ENCODE data around the gene GPR137B.

The GPR137B gene

DNA sequence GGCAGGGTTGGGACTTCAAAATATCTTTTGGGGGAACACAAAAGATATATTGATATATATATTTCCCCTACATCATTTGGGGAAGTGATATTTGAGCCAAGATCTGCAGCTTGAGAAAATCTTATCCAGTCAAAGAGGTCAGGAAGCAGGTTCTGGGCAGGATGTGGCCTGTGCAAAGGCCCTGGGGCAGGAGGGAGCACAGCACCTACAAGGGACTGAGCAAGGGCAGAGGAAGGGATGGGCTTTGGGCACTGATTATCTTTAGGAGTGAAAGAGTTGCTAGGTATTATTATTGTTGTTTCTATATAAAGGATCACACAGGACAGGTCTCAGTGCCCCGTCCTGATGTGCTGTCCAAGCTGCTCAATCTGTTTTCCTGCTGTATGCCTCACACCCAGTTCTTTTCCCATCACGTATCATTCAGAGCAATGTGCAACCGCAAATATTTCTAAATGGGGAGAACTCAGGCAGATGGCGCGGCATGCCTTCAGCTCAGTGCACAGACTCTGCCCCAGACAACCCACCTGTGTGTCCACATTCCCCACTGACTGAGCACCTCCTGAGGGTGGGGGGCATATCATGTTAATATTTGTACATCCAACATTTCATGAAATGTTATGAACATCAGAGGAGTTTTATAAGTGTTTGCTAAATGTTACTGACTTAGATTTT lies 28.1 kb upstream of the GPR137B start:
- DNase-seq (ENCODE audit: low spot score), result no peak

DNA sequence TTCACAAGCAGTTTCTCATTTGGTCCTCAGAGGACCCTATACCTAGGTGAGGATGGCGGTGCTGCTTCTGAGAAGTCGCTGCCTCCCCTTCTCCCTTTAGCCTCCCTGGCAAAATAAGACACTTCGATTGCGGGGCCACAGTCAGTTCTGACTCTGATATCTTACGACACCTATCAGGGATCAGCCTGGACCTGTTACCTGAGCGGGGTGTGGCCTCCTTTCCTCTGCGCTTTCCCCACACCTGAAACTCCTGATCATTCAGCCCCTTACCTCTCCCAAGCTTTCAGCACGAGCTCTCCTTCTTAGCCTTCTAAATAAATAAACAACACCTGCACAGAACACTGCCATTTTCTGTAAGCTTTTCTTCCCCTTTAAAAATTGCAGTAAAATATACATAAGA lies 24.6 kb upstream of the GPR137B start:
- no peak for DNase-seq (ENCODE audit: low spot score)

DNA sequence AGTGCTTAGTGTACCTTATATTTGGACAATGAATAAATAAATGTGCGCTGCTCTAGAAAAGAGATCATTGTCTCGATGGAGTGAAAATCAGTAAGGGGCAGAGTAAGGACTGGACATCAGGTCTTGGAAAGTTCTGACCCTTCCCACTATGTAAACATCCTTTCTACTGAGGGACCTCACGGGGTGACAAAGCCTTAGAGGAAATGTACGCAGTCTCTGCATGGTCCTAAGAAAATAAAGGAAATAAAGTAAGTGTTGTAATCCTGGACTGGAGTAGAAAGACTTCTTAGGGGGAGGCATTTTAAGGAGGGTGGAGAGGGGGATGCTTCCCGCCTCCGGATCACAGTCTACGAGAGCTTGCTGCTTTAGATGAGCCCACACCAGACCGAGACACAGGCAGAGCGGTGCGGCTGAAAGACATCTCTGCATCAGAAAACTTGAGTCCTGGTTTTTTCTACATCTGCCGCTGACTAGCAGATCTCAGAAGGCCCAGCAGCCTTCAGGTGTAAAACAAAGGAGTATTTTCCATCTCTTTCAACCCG lies 22.3 kb upstream of the GPR137B start:
- DNase-seq (ENCODE audit: low spot score), result no peak

DNA sequence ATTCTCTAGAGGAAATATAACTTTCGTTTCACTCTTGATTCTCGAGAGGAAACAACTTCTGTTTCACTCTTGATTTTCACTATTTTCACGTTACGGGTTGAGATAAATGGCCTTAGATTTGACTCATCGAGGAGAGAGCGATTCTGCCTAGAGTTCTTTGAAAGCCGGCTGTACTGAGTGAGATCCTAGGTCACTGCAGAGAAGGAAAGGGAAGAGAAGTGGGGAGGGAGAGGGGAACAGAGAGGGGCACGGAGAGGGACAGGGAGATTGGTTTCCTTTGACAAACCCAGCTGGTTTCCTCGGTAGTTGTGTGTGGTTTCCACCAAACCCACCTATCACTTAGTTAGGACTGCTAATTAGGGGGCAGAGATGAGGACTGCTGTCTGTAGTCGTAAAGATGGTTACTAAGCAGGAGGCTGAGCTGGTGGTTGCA lies 21.6 kb upstream of the GPR137B start:
- DNase-seq (ENCODE audit: low spot score), result no peak

DNA sequence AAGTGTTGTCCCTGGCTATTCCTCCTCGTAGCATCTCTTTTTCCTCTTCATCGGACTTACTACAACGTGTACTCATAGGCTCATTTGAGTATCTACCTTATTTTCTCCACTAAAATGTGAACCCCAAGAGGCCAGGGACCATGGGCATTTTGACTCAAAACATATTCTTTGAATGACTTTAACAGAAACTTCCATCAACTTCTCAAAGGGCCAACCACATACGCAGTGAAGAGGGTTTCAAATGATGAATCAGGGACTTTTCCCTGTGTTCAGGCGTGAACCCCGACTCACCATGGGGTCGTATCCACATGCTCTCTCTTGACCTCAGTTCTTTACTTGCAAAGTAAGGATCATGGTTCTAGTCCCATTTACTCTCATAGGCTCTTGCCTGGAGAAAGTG lies 20.2 kb upstream of the GPR137B start:
- DNase-seq (ENCODE audit: low spot score), result no peak

DNA sequence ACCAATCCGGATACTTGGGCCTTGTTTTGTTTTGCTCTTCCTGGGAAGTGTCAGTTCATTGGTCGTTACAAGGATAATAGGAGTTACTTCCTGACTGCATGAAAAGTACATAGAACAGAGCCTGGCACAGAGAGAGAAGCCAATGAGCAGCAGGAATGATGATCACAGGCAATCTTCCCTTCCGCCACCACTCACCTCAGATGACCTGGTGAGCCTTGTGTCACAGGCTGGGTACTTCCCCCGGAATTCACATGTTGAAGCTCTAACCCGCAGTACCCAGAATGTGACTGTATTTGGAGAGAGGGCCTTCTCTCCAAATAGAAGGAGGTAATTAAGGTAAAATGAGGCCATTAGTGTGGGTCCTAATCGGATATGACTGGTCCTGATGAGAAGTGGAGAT lies 18.8 kb upstream of the GPR137B start:
- no peak for DNase-seq (ENCODE audit: low spot score)

DNA sequence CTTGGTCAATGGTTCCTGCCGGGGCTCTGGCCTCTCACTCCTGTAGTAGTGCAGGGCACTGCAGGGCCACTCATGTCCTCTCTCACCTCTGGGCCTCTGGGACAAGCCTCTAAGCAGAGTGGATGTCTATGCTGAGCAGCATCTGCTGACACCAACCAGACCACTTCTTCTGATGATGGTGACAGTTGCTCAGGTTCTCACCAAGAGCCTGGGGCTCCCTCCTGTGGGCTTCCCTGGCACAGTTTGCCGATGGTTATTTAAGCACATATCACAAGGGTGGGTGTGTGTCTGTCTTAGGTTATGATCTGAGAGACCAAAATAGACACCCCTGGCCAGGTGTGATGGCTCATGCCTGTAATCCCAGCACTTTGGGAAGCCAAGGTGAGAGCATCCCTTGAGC lies 17.4 kb upstream of the GPR137B start:
- DNase-seq (ENCODE audit: low spot score), result no peak

DNA sequence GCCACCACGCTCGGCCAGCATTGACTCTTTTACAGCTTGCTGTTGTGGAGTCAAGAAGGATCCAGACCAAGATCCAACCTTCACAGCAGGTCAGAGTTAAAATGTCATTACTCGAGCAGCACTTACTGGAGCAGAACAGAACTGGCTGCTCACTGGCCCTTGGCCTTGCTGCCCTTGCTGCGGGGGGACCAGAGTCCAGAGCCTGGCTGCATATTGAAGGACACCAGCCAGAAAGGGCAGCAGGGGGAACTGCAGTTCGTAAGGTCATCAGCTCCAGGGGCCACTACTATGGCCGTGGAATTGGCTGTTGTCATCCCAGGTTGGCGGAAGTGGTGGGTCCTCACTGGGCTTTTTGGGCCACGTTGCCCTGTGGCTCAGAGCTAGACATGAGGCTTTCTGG lies 15.3 kb upstream of the GPR137B start:
- no peak for DNase-seq (ENCODE audit: low spot score)

DNA sequence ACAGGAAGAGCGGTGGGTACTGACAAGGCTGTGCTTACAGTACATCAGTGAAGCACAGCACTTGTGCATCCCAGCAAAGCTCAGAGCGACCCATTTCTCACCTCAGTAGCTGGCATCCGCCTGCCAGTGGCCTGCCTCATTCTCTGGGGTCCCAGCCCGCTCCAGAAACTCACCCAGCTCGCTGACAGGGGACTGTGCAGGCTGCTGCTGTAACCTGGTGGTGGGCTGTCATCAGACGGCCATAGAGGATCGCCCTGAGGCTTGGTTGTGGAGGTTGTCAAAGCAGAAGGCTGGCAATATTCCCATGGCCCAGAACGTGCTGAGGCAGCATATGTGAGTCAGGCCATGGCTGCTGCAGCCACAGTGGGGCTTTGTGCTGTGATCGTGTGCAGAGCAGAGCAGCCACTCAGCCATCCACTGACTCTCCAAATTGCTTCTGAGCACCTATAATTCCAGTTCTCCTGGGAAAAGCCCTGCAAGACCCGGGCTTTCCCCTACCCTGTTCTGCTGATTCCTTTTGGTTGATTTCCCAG lies 13.6 kb upstream of the GPR137B start:
- no peak for DNase-seq (ENCODE audit: low spot score)

DNA sequence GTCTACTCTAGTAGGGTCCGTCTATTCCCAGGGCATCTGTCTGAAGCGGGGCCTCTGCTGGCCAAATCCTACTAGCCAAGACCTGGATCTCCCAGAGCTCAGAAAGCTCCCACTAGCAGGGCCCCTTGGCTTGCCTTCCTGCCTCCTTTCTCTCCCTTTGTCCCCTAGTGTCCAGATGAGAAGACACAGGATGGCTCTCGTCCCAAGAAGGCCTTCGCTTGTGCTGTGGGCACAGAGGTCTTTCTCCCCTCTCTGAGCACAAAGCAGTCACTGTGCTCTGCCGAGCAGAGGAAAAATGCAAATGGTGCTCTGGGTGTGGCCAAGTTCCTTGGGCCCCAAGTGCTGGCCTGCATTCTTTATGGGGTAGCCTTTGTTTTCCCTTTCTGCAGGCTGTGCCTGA lies 13.0 kb upstream of the GPR137B start:
- DNase-seq (ENCODE audit: low spot score), result no peak

DNA sequence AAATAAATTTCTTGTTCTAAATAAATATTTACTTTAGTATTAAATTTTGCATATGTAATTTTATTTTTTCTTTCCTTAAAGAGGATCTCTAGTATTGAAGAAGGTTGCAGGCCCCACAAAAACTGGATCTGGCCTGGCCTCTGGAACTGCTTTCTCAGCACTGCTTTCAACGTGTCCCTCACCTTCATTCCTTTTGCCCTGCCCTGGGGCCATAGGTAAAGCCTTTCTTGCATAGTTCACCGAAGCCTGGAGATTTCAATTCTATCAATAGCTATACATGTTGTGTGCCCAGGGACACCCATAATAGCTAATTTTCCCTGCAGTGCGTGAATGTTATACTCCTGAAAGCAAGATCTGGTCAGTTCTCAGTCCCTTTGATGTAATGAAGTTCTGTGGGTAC lies 12.0 kb upstream of the GPR137B start:
- DNase-seq (ENCODE audit: low spot score), result no peak

DNA sequence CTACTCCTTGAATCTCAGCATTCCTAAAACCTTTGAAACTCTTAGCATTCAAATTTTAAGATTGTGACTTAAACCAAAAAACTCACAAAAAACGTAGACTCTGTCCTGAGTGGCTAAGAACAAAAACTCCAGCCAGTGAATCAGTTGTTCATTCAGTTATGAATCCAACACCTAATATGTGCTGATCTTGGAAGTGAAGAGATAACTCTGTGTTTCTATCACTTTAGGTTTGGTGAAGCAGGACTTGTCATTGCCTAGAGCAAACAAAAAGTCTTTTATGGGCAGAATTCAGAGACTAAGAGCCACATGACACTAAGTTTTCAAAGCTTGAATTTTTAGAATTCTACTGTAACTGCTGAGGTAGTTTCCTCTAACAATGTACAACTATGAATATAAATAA lies 10.4 kb upstream of the GPR137B start:
- no peak for DNase-seq (ENCODE audit: low spot score)

DNA sequence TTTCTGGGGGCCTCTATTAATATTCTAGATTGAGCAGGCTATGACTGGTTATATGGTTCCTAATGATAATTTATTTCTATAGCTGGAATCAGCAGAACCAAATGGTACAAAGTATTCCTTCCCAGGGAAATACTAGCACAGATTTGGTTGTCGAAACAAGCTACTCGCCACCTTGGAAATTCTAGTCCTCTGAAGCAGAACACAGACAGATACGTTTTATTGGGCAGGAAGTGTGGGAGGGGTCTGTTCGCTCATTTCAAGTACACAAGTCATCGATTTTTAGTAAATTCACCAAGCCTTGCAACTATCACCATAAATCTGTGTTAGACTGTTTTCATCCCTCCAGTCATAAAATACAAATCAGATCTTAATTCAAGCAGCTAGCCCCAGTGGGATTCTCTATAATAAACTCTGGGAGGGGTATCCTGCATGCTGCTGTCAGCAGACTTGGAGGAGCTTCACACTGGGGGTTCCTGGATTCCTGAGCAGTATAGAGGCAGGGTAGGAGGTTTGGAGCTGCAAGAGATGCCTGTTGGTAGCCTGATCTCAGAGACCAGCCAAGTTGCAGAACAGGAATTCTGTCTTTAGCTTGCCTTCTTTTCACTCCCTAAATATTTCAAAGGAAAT lies 9.8 kb upstream of the GPR137B start:
- no peak for DNase-seq (ENCODE audit: low spot score)

DNA sequence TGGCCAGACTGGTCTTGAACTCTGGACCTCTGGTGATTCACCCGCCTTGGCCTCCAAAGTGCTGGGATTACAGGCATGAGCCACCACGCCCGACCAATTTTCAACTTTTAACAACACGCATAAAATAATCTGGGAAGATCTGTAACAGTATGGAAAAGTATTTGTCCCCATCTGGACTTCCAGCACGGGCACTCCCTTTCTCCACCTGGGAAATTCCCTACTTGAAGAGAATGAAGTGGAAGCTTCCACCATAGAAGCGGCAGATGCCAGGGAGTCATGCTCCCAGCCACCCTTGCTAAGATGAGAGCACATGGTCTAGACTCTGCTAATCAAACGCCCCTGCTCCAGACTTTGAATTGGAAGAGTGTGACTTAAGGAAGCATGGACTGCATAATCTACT lies 9.0 kb upstream of the GPR137B start:
- no peak for DNase-seq (ENCODE audit: low spot score)

DNA sequence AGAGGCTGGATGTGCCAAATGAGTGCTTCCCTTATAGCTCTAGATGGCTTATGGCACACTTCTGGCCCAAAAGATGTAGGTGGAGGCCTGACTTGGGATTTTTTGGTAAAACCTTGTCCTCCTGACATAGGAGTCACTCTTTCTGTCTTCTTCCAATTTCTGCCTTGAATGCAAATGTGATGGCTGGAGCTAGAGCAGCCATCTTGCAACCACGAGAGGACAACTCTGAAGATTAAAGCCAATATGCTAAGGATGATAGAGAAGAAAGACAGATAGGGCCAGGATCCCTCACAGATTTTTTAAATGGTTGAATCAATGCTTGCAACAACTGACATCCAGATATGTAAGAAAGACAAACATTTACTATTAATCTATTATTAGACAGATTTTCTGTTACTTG lies 8.5 kb upstream of the GPR137B start:
- no peak for DNase-seq (ENCODE audit: low spot score)

DNA sequence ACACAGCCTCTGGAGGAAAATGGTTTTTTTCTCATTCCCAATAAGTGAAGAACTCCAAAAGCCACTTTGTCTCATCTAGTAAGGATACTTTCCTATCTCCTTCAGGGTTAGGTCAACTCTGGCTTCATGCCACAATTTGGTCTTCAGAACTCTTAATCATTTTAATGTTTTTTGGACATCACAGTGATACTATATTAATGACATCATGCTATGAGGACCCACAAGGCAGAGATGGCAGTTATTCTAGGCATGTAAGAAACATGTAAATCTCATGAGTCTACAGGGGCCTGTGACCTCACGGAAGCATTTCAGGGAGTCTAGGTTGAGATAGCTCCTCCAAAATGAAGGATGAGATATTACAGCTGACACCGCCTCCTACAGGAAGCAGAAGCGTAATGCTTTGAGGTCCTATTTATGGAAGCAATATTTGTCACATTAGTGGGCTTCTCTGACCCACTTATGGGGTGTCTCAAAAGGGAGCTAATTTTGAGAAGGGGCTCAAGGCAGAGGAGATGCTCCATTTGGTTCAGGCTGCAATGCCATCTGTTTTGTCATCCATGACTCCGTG lies 5.0 kb upstream of the GPR137B start:
- no peak for DNase-seq (ENCODE audit: low spot score)

DNA sequence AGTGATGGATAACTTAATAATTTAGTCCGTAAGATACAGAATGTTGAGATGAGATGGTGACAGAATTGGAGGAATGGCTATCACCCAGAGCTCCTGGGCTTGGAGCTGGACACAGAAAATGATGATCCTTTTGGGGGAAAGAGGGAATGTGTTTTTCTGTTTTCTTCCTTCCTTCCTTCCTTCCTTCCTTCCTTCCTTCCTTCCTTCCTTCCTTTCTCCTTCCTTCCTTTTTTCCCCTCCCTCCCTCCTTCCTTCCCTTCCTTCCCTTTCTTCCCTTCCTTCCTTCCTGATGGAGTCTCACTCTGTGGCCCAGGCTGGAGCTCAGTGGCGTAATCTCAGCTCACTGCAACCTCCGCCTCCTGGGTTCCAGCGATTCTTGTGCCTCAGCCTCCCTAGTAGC lies 2.8 kb upstream of the GPR137B start:
- DNase-seq (ENCODE audit: low spot score), result no peak

DNA sequence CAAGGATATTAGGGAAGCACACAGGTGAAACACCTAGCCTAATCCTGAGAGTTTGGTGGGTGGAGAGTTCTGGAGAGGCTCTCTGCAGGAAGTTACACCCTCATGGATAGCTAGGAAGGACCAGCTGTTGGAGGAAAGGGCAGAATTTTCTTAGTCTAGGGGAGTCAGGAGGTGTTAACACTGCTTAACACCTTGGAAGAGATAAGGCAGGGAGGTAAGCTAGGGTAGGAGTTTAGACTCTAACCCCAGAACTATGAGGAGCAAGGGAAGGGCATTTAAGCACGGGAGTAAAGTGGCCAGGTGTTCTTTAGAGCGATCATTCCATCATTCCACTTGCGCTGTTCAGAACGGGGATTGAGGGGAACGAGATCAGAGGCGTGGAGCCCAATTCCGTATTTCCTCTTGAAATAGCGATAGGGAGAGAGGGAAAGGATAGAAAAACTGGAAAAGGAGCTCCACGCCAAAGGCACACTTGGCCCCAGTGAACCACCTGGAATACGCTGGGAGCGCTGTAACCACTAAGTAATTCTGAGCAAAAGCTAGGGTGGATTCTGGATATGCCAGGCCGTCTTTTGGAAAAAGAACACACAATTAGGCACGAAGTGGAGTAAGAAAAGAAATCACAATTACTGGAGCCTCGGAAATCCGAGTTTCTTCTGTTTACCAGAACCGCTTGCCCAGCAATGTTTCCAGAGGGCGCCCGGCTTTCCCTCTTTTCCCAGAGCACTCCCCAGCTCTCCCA lies 1.5 kb upstream of the GPR137B start:
- no peak for DNase-seq (ENCODE audit: low spot score)

DNA sequence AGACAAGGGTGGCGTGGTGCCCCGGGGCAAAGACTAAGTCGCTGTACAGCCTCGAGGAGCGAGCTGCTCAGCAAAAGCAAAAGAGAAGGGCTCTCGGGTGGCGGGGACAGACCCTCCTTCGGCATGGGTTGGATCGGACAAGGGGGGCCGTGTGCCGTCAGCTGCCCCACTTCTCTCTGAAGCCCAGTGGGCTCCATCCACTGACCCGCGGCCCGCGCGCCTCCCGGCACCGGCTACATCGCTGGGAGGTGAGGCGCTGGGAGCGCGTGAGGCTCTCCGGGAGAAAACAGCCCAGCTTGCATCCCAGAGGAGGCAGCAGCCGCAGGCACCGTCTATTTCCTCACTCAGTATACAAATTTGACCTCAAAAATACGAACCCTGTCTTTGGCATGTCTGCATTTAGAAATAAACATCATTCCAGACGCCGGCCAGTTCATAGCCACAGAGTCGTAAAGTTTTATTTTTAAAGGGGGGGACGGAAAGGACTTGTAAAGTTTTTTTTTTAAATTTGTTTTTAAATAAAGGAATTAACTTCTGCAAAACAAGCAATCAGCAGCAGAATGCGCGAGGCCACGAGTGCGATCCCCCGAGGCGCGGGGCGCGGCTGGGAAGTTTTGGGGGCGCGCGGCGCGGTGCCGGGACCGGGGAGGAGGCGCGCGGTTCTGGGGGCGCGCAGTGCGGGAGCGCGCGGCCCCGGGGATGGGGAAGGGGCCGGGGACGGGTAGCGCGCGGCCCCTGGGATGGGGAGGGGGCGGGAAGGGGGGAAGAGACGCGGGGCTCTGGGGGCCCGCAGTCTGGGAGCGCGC lies 689 bp upstream of the GPR137B start:
- peak; percentile 70 for DNase-seq (ENCODE audit: low spot score)

DNA sequence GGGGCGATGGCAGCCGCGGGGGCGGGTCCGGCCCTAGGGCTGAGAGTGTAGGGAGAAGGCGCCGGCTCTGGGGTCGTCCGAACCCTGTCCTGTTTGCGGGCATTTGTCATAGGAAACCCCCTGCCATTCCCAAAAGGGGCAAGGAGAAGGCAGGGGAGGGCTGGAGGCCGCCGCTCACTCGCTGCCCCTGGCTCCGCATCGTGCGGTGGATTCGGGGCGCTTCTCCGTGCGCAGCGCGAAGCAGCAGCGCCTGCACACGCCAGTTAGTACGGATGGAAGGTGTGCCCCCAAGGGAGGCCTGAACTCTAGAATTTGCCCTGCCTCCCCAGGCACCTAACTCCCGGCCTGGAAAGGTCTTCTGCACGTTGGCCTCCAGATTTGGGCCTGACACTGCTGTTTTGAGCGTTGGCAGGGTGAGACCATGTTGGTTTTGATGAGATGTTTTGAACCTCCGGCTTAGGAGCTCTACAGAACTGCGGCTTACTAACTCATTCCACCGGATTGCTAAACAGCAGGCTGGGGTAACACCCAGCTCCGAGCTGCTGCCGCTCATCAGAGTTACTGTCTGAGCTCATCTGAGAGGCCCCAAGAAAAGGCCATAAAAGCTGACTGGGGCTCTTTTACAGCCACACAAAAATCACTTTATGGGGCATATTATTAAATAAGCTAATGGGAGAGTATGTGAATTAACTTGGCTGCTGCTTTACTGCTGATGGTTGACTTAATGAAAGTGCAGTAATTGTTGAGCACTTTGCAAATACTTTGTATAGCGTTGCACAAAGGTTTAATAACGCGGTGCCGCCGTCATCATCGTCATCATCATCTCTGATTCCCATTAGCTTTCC lies 987 bp downstream of the GPR137B start:
- DNase-seq (ENCODE audit: low spot score), result peak; percentile 62

DNA sequence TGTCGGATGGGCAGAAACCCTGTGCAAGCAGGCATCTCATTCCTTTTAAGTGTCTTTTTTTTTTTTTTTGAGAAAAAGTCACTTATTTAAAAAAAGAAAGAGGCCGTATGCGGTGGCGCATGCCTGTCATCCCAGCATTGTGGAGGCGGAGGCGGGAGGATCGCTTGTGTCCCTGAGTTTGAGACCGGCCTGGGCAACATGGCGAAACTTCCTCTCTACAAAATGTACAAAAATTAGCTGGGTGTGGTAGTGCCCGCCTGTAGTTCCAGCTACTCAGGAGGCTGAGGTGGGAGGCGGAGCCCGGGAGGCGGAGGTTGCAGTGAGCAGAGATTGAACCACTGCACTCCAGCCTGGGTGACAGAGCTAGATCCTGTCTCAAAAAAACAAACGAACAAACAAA lies 1.7 kb downstream of the GPR137B start:
- no peak for DNase-seq (ENCODE audit: low spot score)

All from hepatic stellate cell (primary cell).